ENCODE results near the gene ATP6V0C.

DNA sequence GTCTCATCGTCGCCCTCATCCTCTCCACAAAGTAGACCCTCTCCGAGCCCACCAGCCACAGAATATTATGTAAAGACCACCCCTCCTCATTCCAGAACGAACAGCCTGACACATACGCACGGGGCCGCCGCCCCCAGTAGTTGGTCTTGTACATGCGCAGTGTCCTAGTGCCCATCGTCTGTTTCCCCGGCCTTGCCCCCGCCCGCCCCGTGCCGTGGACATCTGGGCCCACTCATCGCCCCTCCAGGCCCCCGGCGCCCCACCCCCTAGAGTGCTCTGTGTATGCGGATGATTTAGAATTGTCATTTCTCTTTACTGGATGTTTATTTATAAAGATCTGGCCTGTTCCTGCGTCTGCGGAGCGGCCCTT, 5.9 kb downstream of the ATP6V0C start:
- TF ChIP-seq EZH2 (IDR thresholded peaks at IDR 0.05; ENCODE audit: insufficient read depth, low read length) = no peak
- no peak for TF ChIP-seq CTCF (IDR thresholded peaks at IDR 0.05; ENCODE audit: insufficient read depth, low read depth, low read length)
